ENCODE measurements around the gene EMP2.

Gene EMP2

DNA sequence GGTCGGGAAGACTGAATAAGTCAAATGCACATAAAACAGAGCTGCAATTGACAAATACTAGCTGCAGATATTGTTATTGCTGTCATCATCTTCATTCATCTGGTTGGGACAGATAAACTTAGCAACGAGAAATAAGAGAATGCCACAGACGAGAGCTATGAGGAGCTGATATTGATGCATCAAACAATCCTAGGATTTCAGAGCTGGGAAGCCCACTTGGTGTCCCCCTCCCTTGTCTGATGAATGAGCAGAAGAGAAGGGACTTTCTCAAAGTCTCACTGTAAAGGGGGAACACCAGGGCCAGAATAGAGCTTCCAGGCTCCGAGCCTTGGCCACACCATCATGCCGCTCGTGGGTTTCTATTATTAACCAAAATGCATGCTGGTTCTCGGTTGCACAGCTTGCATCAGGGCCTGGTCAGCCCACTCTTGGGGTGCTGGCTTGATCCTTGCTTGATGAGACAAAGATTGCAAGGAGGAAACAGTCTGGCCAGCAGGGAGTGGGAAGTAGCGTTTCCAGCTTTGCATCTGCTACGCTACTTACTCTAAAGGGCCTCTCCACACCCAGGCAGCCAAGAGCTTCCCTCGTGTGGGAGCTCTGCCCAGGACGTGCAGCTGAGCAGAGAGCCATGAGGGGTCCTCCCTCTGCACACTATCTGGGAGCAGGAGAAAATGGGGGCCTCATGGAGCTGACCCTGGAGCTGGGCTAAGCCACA lies 28.4 kb upstream of the EMP2 start:
- no peaks in the 10 kb centered on the region for H3F3A ChIP-seq (ENCODE audit: insufficient read depth)
- H3K4me2 ChIP-seq (ENCODE audit: low read depth, low read length, poor library complexity, severe bottlenecking): no peak overlapping the region
- no peak overlapping the region for H3K9ac ChIP-seq (ENCODE audit: low read length)
- no peaks in the 10 kb centered on the region for H3K79me2 ChIP-seq (ENCODE audit: insufficient read depth, low read length)
- H3K4me3 ChIP-seq (ENCODE audit: insufficient read depth, low read length, poor library complexity, severe bottlenecking): no peak overlapping the region
- H3K9me3 ChIP-seq (ENCODE audit: insufficient read depth, low read length): no peaks in the 10 kb centered on the region
- H4K20me1 ChIP-seq (ENCODE audit: low read depth, low read length): no peaks in the 10 kb centered on the region
- no peaks in the 10 kb centered on the region for H3K36me3 ChIP-seq (ENCODE audit: low read length)
- H3K9me2 ChIP-seq (replicated peaks; ENCODE audit: insufficient read depth, low read length): no peaks in the 10 kb centered on the region
- TF ChIP-seq EZH2phosphoT487 (conservative IDR thresholded peaks at IDR 0.05; ENCODE audit: low read length): no peak
- TF ChIP-seq, protein P1, sequence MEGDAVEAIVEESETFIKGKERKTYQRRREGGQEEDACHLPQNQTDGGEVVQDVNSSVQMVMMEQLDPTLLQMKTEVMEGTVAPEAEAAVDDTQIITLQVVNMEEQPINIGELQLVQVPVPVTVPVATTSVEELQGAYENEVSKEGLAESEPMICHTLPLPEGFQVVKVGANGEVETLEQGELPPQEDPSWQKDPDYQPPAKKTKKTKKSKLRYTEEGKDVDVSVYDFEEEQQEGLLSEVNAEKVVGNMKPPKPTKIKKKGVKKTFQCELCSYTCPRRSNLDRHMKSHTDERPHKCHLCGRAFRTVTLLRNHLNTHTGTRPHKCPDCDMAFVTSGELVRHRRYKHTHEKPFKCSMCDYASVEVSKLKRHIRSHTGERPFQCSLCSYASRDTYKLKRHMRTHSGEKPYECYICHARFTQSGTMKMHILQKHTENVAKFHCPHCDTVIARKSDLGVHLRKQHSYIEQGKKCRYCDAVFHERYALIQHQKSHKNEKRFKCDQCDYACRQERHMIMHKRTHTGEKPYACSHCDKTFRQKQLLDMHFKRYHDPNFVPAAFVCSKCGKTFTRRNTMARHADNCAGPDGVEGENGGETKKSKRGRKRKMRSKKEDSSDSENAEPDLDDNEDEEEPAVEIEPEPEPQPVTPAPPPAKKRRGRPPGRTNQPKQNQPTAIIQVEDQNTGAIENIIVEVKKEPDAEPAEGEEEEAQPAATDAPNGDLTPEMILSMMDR (IDR thresholded peaks at IDR 0.05; ENCODE audit: insufficient read depth, low read length, poor library complexity, severe bottlenecking): no peak
- H3K27me3 ChIP-seq (ENCODE audit: low read length): no peaks in the 10 kb centered on the region
- no peak overlapping the region for H2AFZ ChIP-seq (ENCODE audit: low read depth, low read length, severe bottlenecking)
- H3K27ac ChIP-seq (ENCODE audit: low read depth, low read length): no peak overlapping the region

GRCh38 chr16:10607157-10607556 lies 26.8 kb upstream of the EMP2 start:
- TF ChIP-seq, protein P1 (IDR thresholded peaks at IDR 0.05; ENCODE audit: insufficient read depth, low read length, poor library complexity, severe bottlenecking): no peak
- TF ChIP-seq EZH2phosphoT487 (conservative IDR thresholded peaks at IDR 0.05; ENCODE audit: low read length): no peak

DNA sequence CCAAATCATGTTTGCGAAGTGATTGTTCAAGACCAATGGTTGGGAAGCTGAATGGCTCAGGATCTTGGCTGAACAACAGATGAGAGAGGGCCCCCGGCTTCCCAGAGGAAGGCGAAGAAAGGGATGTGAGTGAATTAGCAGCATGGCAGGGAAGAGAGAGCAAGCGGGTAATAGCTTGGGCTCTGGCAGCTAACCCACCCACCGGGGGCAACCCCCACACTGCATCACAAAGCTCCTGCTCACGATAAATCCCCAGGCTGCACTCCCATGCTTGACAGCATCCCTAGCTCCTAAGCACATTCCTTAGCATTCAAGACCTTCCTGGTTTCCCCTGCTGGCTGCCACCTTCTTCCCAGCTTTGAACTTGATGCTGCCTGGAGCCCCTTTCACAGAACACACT lies 26.2 kb upstream of the EMP2 start:
- H3K79me2 ChIP-seq (ENCODE audit: insufficient read depth, low read length): no peaks in the 10 kb centered on the region
- H3K9me3 ChIP-seq (ENCODE audit: insufficient read depth, low read length): no peaks in the 10 kb centered on the region
- H2AFZ ChIP-seq (ENCODE audit: low read depth, low read length, severe bottlenecking): no peak overlapping the region
- no peak overlapping the region for H3K4me3 ChIP-seq (ENCODE audit: insufficient read depth, low read length, poor library complexity, severe bottlenecking)
- no peaks in the 10 kb centered on the region for H4K20me1 ChIP-seq (ENCODE audit: low read depth, low read length)
- H3K4me2 ChIP-seq (ENCODE audit: low read depth, low read length, poor library complexity, severe bottlenecking): no peak overlapping the region
- H3K9ac ChIP-seq (ENCODE audit: low read length): no peak overlapping the region
- no peaks in the 10 kb centered on the region for H3K36me3 ChIP-seq (ENCODE audit: low read length)
- no peak for TF ChIP-seq EZH2phosphoT487 (conservative IDR thresholded peaks at IDR 0.05; ENCODE audit: low read length)
- TF ChIP-seq, protein P1 (IDR thresholded peaks at IDR 0.05; ENCODE audit: insufficient read depth, low read length, poor library complexity, severe bottlenecking): no peak
- no peaks in the 10 kb centered on the region for H3K27me3 ChIP-seq (ENCODE audit: low read length)
- H3K27ac ChIP-seq (ENCODE audit: low read depth, low read length): no peak overlapping the region
- no peaks in the 10 kb centered on the region for H3K9me2 ChIP-seq (replicated peaks; ENCODE audit: insufficient read depth, low read length)
- H3F3A ChIP-seq (ENCODE audit: insufficient read depth): no peaks in the 10 kb centered on the region

More at GRCh38 chr16:10607157-10607556, 26.8 kb upstream of the EMP2 start:
- H4K20me1 ChIP-seq (ENCODE audit: low read depth, low read length): no peaks in the 10 kb centered on the region
- no peaks in the 10 kb centered on the region for H3K9me3 ChIP-seq (ENCODE audit: insufficient read depth, low read length)
- H2AFZ ChIP-seq (ENCODE audit: low read depth, low read length, severe bottlenecking): no peak overlapping the region
- H3F3A ChIP-seq (ENCODE audit: insufficient read depth): no peaks in the 10 kb centered on the region
- no peak overlapping the region for H3K9ac ChIP-seq (ENCODE audit: low read length)
- no peaks in the 10 kb centered on the region for H3K9me2 ChIP-seq (replicated peaks; ENCODE audit: insufficient read depth, low read length)
- H3K79me2 ChIP-seq (ENCODE audit: insufficient read depth, low read length): no peaks in the 10 kb centered on the region
- no peaks in the 10 kb centered on the region for H3K27me3 ChIP-seq (ENCODE audit: low read length)
- no peak overlapping the region for H3K4me2 ChIP-seq (ENCODE audit: low read depth, low read length, poor library complexity, severe bottlenecking)
- H3K27ac ChIP-seq (ENCODE audit: low read depth, low read length): no peak overlapping the region
- no peaks in the 10 kb centered on the region for H3K36me3 ChIP-seq (ENCODE audit: low read length)
- no peak overlapping the region for H3K4me3 ChIP-seq (ENCODE audit: insufficient read depth, low read length, poor library complexity, severe bottlenecking)

All from SU-DHL-6 (cell line).